COLO668 (cell line): ENCODE results near the gene TSEN2.

Experiments
- DNase-seq: peaks from one replicate; lab custom pipeline; 2025; ENCODE audit not compliant: unreplicated experiment; lab: John Stamatoyannopoulos, UW

The TSEN2 gene

GRCh38 chr3:12582730-12583129 is 98.5 kb downstream of the TSEN2 start:
- no peak for DNase-seq
